Measurements from ENCODE around the gene DCTD. TPM values are rescaled to one million over a fixed set of nuclear protein-coding genes. Genes with fewer than 3 reads are reported as not detected.

DCTD gene
- total RNA-seq, 1 donor from 2014 or later = 90.1 TPM

- no peaks in the 10 kb centered on the region for H3K36me3 ChIP-seq
- H3K27ac ChIP-seq = no peak overlapping the region
- no peaks in the 10 kb centered on the region for H3K9me3 ChIP-seq
- H3K4me1 ChIP-seq = peaks cover 17% of the 10 kb centered on the region
- no peaks in the 10 kb centered on the region for H3K27me3 ChIP-seq (ENCODE audit: low read depth)
- intact Hi-C loops (cut with DNase I) = no loop called here
- DNase-seq (no peak), ATAC-seq (no peak)
- no peak overlapping the region for H3K4me3 ChIP-seq
- TF ChIP-seq, protein P1, sequence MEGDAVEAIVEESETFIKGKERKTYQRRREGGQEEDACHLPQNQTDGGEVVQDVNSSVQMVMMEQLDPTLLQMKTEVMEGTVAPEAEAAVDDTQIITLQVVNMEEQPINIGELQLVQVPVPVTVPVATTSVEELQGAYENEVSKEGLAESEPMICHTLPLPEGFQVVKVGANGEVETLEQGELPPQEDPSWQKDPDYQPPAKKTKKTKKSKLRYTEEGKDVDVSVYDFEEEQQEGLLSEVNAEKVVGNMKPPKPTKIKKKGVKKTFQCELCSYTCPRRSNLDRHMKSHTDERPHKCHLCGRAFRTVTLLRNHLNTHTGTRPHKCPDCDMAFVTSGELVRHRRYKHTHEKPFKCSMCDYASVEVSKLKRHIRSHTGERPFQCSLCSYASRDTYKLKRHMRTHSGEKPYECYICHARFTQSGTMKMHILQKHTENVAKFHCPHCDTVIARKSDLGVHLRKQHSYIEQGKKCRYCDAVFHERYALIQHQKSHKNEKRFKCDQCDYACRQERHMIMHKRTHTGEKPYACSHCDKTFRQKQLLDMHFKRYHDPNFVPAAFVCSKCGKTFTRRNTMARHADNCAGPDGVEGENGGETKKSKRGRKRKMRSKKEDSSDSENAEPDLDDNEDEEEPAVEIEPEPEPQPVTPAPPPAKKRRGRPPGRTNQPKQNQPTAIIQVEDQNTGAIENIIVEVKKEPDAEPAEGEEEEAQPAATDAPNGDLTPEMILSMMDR (IDR thresholded peaks at IDR 0.05) = no peak
Measured at GRCh38 chr4:182920676-182921075, 3.5 kb upstream of the DCTD start.

DNA sequence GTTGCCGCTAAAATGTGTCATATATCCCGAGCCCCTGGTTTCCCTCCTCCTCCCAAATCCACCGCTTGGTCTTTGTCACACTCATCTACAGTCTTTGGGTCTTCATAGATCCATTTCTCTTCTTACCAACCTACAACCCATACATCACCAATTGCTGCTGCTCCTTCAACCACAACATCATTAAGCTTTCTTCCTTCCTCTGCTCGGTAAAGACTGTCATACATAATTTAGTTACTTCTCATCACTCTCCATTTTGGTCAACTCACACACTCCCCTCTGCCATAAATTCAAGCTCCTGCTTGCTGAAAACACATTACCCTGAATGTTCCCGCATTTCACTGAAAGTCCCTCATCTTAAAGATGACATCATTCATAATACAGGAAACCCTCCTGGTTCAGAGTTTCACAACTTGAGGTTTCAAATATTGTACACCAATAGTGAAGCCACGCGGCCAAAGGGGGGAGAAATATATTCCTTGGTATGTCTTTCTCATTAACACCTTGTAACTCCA is 1.7 kb upstream of the DCTD start:
- Histone ChIP-seq H3K4me3 (no peak overlapping the region), H3K9me3 (no peaks in the 10 kb centered on the region), H3K4me1 (peaks cover 18% of the 10 kb centered on the region), H3K27ac (peak overlapping the region; percentile 97), H3K27me3 (ENCODE audit: low read depth) (no peaks in the 10 kb centered on the region), H3K36me3 (peaks cover 16% of the 10 kb centered on the region)
- no peak for ATAC-seq
- TF ChIP-seq, protein P1 (IDR thresholded peaks at IDR 0.05) = no peak
- no peak for DNase-seq
- intact Hi-C loops (cut with DNase I) = no loop called here

- peak overlapping the region; percentile 81 for H3K4me3 ChIP-seq
- no peak for ATAC-seq
Measured at GRCh38 chr4:182918044-182918607, 940 bp upstream of the DCTD start.

DNA sequence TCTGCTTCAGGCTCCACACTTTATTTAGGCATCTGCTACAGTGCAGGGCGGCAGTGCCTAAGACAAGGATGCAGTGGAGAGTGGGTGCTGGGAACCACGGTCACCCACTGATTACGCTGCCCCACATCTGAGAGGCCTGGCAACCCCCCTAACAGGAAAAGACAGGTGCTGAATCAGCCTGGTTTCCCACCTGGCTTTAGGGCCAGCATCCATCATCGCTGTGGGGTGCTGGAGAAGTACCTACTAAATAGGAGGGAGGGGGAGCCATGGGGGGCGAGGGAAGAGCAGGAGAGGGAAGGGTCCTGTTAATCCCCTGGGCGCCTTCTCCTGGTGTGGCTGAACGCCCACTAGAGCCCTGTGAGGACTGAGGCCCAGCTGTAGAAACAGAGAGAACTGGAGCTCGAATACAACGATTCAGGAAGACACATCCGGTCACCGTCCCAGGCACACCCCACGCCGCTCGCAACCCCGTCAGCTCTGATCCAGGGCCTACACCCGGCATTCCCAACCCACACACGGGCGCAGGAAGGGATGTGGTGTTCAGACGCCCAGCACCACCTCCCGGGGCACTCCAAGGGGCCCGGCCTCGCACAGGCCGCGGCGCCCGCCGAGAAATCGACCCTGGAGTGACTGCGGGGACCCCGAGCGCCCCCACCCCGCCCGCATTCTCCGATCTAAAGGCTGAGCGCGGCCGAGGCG is 554 bp downstream of the DCTD start:
- peaks cover 18% of the 10 kb centered on the region for H3K4me1 ChIP-seq
- ATAC-seq (peak; percentile 67 to 73), DNase-seq (peak; percentile 78)
- peak overlapping the region; percentile 81 for H3K4me3 ChIP-seq
- intact Hi-C loops (cut with DNase I) = no loop called here
- TF ChIP-seq, protein P1 (IDR thresholded peaks at IDR 0.05) = no peak
- no peaks in the 10 kb centered on the region for H3K27me3 ChIP-seq (ENCODE audit: low read depth)
- peaks cover 36% of the 10 kb centered on the region for H3K36me3 ChIP-seq
- H3K27ac ChIP-seq = peak overlapping the region; percentile 97
- H3K9me3 ChIP-seq = no peaks in the 10 kb centered on the region

More at GRCh38 chr4:182918044-182918607, 940 bp upstream of the DCTD start:
- no peak for DNase-seq
- Histone ChIP-seq H3K36me3 (peaks cover 23% of the 10 kb centered on the region), H3K4me1 (peaks cover 18% of the 10 kb centered on the region), H3K27ac (peak overlapping the region; percentile 97), H3K9me3 (no peaks in the 10 kb centered on the region), H3K27me3 (ENCODE audit: low read depth) (no peaks in the 10 kb centered on the region)
- TF ChIP-seq, protein P1 (IDR thresholded peaks at IDR 0.05) = peak; percentile 1
- intact Hi-C loops (cut with DNase I) = no loop called here

DNA sequence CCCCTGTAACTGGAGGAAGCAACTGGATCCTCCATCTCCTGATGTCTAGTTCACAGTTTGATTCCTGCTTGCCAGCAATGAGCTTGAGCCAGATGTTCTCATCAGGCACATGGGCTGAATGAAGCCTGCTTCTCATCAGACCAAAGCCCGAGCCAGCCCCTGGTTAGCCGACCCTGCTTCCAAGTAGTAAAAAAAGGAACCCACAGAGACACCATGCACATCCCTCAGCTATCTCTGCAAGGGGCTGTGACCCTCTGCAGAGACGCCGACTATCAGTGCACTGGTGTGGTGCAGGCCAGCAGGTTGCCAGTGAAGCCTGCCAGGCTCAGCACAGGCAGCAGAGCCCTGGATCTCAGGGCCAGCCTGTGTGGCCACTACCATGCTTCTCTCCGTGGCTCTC is 2.8 kb downstream of the DCTD start:
- intact Hi-C loops (cut with DNase I) = no loop called here
- TF ChIP-seq, protein P1 (IDR thresholded peaks at IDR 0.05) = no peak
- Histone ChIP-seq H3K27ac (no peak overlapping the region), H3K36me3 (peaks cover 53% of the 10 kb centered on the region), H3K4me1 (peaks cover 18% of the 10 kb centered on the region), H3K4me3 (no peak overlapping the region), H3K27me3 (ENCODE audit: low read depth) (no peaks in the 10 kb centered on the region), H3K9me3 (no peaks in the 10 kb centered on the region)
- no peak for DNase-seq
- no peak for ATAC-seq
